ENCODE measurements around the gene PIP4K2A. TPM values are rescaled to one million over a fixed set of nuclear protein-coding genes. Genes with fewer than 3 reads are reported as not detected.
"Not testable (repeated sequence)": the region's sequence is repeated elsewhere in the genome, so short reads cannot be mapped to it uniquely, and the experiment has no call there.

PIP4K2A gene
- total RNA-seq, 1 donor from 2014 or later: 24.1 TPM

DNA sequence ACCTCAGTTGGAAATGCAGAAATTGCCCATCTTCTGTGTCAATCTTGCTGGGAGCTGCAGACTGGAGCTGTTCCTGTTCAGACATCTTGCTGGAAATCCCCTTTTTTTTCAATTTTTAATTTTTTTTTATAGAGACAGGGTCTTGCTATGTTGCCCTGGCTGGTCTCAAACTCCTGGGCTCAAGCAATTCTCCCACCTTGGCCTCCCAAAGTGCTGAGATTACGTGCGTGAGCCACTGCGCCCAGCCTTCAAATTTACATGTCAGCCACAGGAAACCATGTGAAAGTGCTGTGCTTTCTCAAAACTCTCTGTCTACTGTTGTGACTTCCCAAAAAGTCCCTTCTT, 200.0 kb downstream of the PIP4K2A start:
- DNase-seq (ENCODE audit: low read depth): not testable (repeated sequence)

DNA sequence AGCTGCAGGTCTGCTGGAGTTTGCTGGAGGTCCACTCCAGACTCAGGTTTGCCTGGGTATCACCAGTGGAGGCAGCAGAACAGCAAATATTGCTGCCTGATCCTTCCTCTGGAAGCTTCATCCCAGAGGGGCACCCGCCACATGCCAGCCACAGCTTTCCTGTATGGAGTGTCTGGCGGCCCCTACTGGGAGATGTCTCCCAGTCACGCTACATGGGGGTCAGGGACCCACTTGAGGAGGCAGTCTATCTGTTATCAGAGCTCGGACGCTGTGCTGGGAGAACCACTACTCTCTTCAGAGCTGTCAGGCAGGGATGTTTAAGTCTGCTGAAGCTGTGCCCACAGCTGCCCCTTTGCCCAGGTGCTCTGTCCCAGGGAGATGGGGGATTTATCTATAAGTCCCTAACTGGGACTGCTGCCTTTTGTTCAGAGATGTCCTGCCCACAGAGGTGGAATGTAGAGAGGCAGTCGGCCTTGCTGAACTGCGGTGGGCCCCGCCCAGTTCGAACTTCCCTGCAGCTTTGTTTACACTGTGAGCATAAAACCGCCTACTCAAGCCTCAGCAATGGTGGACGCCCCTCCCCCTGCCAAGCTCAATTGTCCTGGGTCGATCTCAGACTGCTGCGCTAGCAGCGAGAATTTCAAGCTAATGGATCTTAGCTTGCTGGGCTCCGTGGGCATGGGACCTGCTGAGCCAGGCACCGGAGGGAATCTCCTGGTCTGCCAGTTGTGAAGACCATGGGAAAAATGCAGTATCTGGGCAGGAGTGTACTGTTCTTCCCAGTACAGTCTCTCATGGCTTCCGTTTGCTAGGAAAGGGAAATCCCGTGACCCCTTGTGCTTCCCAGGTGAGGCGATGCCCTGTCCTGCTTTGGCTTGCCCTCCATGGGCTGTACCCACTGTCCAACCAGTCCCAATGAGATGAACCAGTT, 200.6 kb downstream of the PIP4K2A start:
- peak; percentile 79 for DNase-seq (ENCODE audit: low read depth)

GRCh38 chr10:22512015-22512414, 202.4 kb downstream of the PIP4K2A start:
- DNase-seq (ENCODE audit: low read depth): not testable (repeated sequence)

DNA sequence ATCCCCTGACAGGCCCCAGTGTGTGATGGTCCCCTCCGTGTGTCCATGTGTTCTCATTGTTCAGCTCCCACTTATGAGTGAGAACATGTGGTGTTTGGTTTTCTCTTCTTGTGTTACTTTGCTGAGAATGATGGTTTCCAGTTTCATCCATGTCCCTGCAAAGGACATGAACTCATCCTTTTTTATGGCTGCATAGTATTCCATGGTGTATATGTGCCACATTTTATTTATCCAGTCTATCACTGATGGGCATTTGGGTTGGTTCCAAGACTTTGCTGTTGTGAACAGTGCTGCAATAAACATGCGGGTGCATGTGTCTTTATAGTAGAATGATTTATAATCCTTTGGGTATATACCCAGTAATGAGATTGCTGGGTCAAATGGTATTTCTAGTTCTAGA, 206.2 kb downstream of the PIP4K2A start:
- not testable (repeated sequence) for DNase-seq (ENCODE audit: low read depth)

- no peak for DNase-seq (ENCODE audit: low read depth)
These were observed 208.3 kb downstream of the PIP4K2A start for GRCh38 chr10:22505911-22506685.

DNA sequence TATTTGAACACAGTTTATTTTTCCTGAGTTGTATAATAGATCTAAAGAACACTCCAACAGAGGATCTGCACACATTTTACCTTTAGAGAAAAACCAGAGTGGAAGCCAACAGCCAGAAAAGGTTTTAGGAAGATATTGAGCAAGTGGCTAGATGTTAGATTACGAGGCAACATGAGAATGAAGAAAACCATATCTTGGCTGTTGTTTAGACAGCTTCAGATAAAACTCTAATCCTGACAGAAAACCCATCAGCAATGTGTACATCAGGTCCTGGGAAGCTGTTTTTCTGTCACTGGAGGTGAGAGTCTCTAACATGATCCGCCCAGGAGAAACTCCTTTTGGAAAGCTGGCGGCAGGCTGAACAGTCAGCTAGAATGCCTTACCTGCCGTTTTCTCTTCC, 209.6 kb downstream of the PIP4K2A start:
- no peak for DNase-seq (ENCODE audit: low read depth)

- peak; percentile 79 for DNase-seq (ENCODE audit: low read depth)
These were observed 210.9 kb downstream of the PIP4K2A start for GRCh38 chr10:22503315-22504088.

GRCh38 chr10:22501863-22502262, 212.5 kb downstream of the PIP4K2A start:
- no peak for DNase-seq (ENCODE audit: low read depth)

DNA sequence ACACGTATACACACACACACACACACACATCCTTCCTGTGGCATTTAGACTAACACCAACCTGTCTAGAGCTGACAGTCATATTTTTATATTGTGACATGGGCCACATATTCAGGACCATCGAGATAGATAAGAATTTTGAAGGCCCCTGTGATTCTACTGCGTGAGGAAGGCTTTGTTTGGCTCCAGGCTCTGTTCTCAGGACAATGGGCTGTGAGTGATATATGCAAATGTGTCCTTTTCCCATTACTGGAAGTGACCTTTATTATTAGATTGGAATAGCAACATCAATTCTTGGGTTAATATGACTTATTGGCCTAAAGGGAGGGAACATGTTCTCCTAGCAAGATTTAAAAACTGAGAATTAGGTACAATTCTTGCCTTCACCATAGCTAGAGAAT, 213.0 kb downstream of the PIP4K2A start:
- DNase-seq (ENCODE audit: low read depth): no peak

DNA sequence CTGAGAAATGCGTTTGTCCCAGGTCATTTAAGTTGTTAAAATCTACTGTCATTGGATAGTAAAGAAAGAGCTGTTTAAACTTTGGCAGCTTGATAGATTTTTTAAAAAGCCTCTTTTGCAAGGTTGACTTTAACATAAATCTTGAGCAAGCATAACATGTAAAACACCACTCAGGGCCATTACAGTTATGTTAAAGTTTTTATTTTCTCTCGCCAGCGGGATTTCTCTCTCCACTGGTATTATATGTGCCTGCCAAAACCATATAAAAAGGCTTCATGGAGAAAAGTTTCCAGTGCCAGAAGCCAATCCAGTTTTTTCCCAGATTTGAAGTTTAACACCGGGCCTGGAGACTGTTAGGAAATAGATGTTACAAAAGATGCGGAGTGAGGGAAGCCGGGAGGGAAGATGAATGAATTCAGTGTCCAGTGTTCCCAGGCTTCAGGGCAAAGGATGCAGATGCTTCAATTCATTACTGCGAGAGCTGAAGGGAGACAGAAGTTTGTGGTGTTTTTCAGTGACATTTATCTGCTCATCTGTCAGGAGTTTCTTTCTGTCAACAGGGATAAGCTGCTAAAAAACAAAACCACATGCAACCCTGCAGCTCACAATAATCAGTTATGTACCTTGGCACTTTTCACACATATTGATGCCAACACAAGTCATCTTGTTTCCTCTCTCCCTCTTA, 213.6 kb downstream of the PIP4K2A start:
- no peak for DNase-seq (ENCODE audit: low read depth)

- not testable (repeated sequence) for DNase-seq (ENCODE audit: low read depth)
These were observed 214.4 kb downstream of the PIP4K2A start for GRCh38 chr10:22499973-22500372.

- no peak for DNase-seq (ENCODE audit: low read depth)
These were observed 219.0 kb downstream of the PIP4K2A start for GRCh38 chr10:22495396-22495795.

DNA sequence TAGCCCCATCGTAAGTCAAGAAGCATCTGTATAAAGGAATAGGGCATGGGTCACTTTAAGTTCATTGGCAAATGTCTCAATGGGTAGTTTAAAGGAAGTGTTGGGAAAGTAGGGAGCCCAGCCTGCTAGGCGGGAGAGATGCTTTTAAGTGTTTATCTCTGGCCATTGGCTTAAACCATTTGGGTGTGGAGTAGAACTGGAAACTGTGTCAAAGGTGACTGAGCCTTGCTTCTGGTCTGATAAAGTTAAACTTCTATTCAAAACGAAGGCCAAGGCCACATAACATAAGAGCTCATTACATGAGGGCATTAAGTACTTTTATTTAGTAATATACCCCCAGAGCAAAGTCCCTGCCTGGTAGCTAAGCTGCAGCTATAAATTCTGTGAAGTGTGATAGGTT, 220.4 kb downstream of the PIP4K2A start:
- DNase-seq (ENCODE audit: low read depth): no peak

GRCh38 chr10:22491931-22492615, 222.3 kb downstream of the PIP4K2A start:
- no peak for DNase-seq (ENCODE audit: low read depth)

GRCh38 chr10:22491480-22491879, 222.9 kb downstream of the PIP4K2A start:
- DNase-seq (ENCODE audit: low read depth): no peak

GRCh38 chr10:22489975-22490374, 224.4 kb downstream of the PIP4K2A start:
- DNase-seq (ENCODE audit: low read depth): no peak

DNA sequence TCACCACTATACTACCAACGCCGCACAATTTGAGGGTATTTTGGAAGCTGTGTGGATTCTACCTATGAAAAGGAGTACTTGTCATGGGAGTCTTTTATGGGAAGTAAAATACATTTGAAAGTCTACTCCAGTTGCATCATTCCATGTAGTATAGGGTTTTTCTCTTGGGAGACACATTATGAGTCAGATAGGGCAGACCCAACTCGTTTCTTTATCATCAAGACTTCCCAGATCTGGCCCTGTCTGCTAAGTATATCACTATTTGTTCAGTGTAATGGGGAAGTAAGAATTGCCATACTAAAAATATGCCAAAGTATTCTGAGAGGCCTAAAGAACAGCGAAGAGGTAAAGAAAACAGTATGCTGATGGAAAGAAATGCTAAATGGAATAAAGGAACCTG, 224.9 kb downstream of the PIP4K2A start:
- no peak for DNase-seq (ENCODE audit: low read depth)

DNA sequence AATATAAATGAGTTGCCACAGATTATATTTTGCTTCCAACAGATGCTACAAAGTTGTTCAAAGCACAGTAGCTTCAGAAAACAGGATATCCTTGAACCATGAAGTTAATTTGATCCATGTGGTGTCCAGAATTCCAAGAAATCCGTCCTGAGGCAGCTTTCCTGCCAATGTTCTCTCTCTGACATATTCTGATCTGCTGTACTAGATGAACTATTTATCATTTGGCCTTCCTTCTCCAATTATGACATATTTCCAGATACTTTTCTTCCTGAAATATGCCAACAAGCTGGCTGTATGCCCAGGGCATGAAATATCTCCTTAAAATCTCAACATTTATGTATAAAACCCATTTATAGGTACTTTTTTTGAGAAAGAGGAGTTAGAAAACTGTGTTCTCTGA, 227.9 kb downstream of the PIP4K2A start:
- no peak for DNase-seq (ENCODE audit: low read depth)
